ENCODE results near the gene MOV10.

Gene MOV10, protein sequence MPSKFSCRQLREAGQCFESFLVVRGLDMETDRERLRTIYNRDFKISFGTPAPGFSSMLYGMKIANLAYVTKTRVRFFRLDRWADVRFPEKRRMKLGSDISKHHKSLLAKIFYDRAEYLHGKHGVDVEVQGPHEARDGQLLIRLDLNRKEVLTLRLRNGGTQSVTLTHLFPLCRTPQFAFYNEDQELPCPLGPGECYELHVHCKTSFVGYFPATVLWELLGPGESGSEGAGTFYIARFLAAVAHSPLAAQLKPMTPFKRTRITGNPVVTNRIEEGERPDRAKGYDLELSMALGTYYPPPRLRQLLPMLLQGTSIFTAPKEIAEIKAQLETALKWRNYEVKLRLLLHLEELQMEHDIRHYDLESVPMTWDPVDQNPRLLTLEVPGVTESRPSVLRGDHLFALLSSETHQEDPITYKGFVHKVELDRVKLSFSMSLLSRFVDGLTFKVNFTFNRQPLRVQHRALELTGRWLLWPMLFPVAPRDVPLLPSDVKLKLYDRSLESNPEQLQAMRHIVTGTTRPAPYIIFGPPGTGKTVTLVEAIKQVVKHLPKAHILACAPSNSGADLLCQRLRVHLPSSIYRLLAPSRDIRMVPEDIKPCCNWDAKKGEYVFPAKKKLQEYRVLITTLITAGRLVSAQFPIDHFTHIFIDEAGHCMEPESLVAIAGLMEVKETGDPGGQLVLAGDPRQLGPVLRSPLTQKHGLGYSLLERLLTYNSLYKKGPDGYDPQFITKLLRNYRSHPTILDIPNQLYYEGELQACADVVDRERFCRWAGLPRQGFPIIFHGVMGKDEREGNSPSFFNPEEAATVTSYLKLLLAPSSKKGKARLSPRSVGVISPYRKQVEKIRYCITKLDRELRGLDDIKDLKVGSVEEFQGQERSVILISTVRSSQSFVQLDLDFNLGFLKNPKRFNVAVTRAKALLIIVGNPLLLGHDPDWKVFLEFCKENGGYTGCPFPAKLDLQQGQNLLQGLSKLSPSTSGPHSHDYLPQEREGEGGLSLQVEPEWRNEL

GRCh38 chr1:112674440-112674985 lies at the start of gene MOV10:
TSS of gene MOV10 (plus strand) at chr1:112674659. CDS start at chr1:112674913, 254 bp downstream.
- DNase-seq (ENCODE audit: insufficient read length, low spot score): no peak
- TF ChIP-seq, protein P1, sequence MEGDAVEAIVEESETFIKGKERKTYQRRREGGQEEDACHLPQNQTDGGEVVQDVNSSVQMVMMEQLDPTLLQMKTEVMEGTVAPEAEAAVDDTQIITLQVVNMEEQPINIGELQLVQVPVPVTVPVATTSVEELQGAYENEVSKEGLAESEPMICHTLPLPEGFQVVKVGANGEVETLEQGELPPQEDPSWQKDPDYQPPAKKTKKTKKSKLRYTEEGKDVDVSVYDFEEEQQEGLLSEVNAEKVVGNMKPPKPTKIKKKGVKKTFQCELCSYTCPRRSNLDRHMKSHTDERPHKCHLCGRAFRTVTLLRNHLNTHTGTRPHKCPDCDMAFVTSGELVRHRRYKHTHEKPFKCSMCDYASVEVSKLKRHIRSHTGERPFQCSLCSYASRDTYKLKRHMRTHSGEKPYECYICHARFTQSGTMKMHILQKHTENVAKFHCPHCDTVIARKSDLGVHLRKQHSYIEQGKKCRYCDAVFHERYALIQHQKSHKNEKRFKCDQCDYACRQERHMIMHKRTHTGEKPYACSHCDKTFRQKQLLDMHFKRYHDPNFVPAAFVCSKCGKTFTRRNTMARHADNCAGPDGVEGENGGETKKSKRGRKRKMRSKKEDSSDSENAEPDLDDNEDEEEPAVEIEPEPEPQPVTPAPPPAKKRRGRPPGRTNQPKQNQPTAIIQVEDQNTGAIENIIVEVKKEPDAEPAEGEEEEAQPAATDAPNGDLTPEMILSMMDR (IDR thresholded peaks at IDR 0.05; ENCODE audit: insufficient read depth, missing control alignments): no peak
- FAIRE-seq: no peak

DNA sequence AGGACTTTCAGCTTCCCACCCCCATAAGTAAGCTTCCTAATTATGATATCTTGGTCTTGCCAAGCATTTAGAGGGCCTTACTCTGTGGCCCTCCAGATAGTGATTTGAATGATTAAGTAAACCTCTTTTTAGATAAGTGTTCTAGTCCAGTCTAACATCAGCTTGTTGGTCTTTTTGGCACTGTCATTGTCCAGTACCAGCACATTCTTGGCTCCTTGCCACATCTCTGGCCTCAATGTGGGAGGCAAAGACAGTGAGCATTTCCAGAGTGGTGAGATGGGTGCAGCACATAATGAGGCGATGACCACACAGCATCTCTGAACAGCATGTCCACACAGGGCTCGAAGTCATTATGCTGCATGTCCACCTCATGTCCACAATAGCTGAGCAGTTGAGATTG lies 48.8 kb upstream of the MOV10 start:
- DNase-seq (ENCODE audit: insufficient read length, low spot score) (no peak), FAIRE-seq (no peak)
- TF ChIP-seq, protein P1 (IDR thresholded peaks at IDR 0.05; ENCODE audit: insufficient read depth, missing control alignments): no peak

- FAIRE-seq: no peak
- TF ChIP-seq, protein P1 (IDR thresholded peaks at IDR 0.05; ENCODE audit: insufficient read depth, missing control alignments): no peak
- no peak for DNase-seq (ENCODE audit: insufficient read length, low spot score)
These were observed 48.3 kb upstream of the MOV10 start for GRCh38 chr1:112626193-112626592.

DNA sequence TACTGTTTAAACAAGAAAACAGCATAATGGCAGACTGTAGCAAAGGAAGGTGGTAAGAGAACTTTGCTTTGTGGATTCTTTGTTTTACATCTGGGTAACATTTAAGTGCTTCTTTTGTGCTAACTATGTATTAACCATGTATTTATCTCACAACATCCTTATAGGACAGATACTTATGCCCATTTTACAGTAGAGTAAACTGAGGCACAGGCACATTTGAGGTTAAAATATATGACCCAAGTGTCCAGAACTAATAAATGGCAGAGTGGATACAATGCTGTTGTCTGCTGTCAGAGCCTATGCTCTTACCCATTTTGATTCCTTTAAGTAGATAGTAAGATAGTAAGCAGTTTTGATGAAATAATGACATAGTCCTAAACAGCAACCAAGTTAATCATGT lies 47.6 kb upstream of the MOV10 start:
- no peak for DNase-seq (ENCODE audit: insufficient read length, low spot score)
- TF ChIP-seq, protein P1 (IDR thresholded peaks at IDR 0.05; ENCODE audit: insufficient read depth, missing control alignments): no peak
- no peak for FAIRE-seq

DNA sequence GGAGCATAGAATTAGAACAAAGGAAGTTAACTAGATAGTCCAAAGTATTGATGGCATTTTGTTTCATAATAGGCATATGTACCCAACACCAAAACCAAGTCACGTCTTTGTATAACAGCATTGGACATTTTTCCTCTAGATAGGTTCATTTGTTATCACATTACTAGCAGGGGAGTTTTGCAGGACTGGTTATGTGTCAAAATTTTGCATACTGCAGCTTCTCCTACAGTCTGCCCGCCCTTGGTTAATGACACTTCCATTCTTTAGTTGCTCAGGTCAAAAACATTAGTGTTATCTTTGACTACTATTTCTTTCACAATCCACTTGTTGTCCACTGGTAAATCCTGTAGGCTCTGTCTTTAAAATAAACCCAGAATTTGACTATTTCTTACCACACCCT lies 45.9 kb upstream of the MOV10 start:
- FAIRE-seq: no peak
- DNase-seq (ENCODE audit: insufficient read length, low spot score): no peak

DNA sequence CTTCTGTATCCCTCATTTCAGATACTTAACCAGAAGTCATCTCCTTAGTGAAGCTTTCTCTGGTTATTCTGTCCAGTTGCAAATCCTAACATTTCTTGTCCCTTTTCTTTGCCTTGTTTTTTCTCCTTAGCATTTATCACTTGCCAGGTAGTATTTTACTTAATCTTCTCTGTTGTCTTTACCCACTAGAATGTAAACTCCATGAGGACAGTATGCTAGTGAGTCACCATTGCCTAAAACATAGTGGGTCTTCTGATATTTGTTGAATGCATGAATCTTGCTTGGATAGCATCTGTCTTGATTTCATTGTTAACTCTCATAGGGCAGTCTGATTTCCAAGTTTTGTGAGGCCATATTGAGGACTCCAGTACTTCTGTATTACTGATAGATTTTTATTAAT lies 45.2 kb upstream of the MOV10 start:
- FAIRE-seq (no peak), DNase-seq (ENCODE audit: insufficient read length, low spot score) (no peak)
- TF ChIP-seq, protein P1 (IDR thresholded peaks at IDR 0.05; ENCODE audit: insufficient read depth, missing control alignments): no peak

More for the DNA sequence above, 45.9 kb upstream of the MOV10 start:
- TF ChIP-seq, protein P1 (IDR thresholded peaks at IDR 0.05; ENCODE audit: insufficient read depth, missing control alignments): no peak
